Astrocyte of the spinal cord (primary cell): ENCODE results near the gene TUBB.
"Not testable (repeated sequence)": the region's sequence is repeated elsewhere in the genome, so short reads cannot be mapped to it uniquely, and the experiment has no call there.

Experiments
- DNase-seq: peaks from one replicate; pipeline ENCODE4 v3.0.0; 2011; ENCODE audit warnings: low read depth, low spot score
- H3K4me3 ChIP-seq: 2 replicates; pipeline ENCODE4 v1.5.1; 2011; ENCODE audit warnings: low read depth, mild to moderate bottlenecking, low read length, moderate library complexity
- CTCF ChIP-seq: IDR thresholded peaks from 2 replicates; pipeline ENCODE4 v1.5.1; 2012; ENCODE audit warnings: low read depth, mild to moderate bottlenecking, low read length, inconsistent platforms
- in situ Hi-C: cut with HindIII; loops from 2 replicates; pipeline ENCODE4 v1.10.0; 2017; ENCODE audit warnings: low sequenced_read_pairs

The TUBB gene

GRCh38 chr6:30719356-30719755, 796 bp upstream of the TUBB start:
- H3K4me3 ChIP-seq = peak overlapping the region; percentile 99
- in situ Hi-C loops = no loop called here
- no peak for TF ChIP-seq CTCF
- no peak for DNase-seq

- H3K4me3 ChIP-seq = peak overlapping the region; percentile 99
- no peak for DNase-seq
- TF ChIP-seq CTCF = no peak
- in situ Hi-C loops = no loop called here
Observed at GRCh38 chr6:30720738-30721197, 616 bp downstream of the TUBB start.

- H3K4me3 ChIP-seq = peak overlapping the region; percentile 99
- TF ChIP-seq CTCF = peak; percentile 16
- DNase-seq = peak; percentile 90
- in situ Hi-C loops = no loop called here
Observed at GRCh38 chr6:30721198-30722024, 1.3 kb downstream of the TUBB start.

GRCh38 chr6:30722025-30722279, 1.8 kb downstream of the TUBB start:
- in situ Hi-C loops, DNase-seq: not testable (repeated sequence)
- peak overlapping the region; percentile 99 for H3K4me3 ChIP-seq

- in situ Hi-C loops = no loop called here
- H3K4me3 ChIP-seq = peak overlapping the region; percentile 99
- TF ChIP-seq CTCF = peak; percentile 88
- DNase-seq = peak; percentile 72
Observed at GRCh38 chr6:30722280-30723112, 2.3 kb downstream of the TUBB start.

- DNase-seq, in situ Hi-C loops: not testable (repeated sequence)
- peak overlapping the region; percentile 99 for H3K4me3 ChIP-seq
Observed at GRCh38 chr6:30723159-30723842, 3.1 kb downstream of the TUBB start.

- DNase-seq, in situ Hi-C loops, H3K4me3 ChIP-seq: not testable (repeated sequence)
- peak; percentile 3 for TF ChIP-seq CTCF
Observed at GRCh38 chr6:30723843-30724741, 3.9 kb downstream of the TUBB start.
